A673 (cell line): ENCODE results near the gene RALGAPA1. TPM values are rescaled to one million over a fixed set of nuclear protein-coding genes. Genes with fewer than 3 reads are reported as not detected.
"Not testable (repeated sequence)": the region's sequence is repeated elsewhere in the genome, so short reads cannot be mapped to it uniquely, and the experiment has no call there.

Experiments used
- BruUV-seq: library from RNA; stranded (reverse); fragments of 400-500 nt; replicated peaks from 2 replicates; lab custom pipeline; 2021; lab: Mats Ljungman, UMichigan
- CTCF ChIA-PET: fragments of 300-600 bp; sonication (Branson Sonifier 250); formaldehyde crosslinking; loops from one replicate; lab custom pipeline; 2022; ENCODE audit warnings: antibody characterized with exemption; lab: Charles Lee
- POLR2A ChIA-PET: fragments of 300-600 bp; sonication (Branson Sonifier 250); formaldehyde crosslinking; loops from one replicate; lab custom pipeline; 2022; ENCODE audit warnings: antibody characterized with exemption; ENCODE audit not compliant: low non-redundant PET; lab: Charles Lee
- DNase-seq: peaks from one replicate; pipeline ENCODE4 v3.0.0-alpha.2; 2015; ENCODE audit warnings: low spot score
- H3K27ac ChIP-seq: fragments of 200-600 bp; sonication (generic); 2 replicates; pipeline ENCODE4 v1.5.1; 2016; ENCODE audit warnings: mixed run types, low read depth, mild to moderate bottlenecking, mixed read lengths, antibody characterized with exemption, low read length; ENCODE audit not compliant: poor library complexity, severe bottlenecking
- H3K27me3 ChIP-seq: fragments of 200-600 bp; sonication (generic); replicated peaks from 2 replicates; pipeline ENCODE4 v1.6.1; 2017; ENCODE audit warnings: mixed run types, low read depth, mild to moderate bottlenecking, mixed read lengths, antibody characterized with exemption, low read length; ENCODE audit not compliant: insufficient read depth, poor library complexity
- H3K36me3 ChIP-seq: fragments of 200-600 bp; sonication (generic); 2 replicates; pipeline ENCODE4 v1.6.1; 2016; ENCODE audit warnings: mixed run types, mild to moderate bottlenecking, mixed read lengths, antibody characterized with exemption, low read length; ENCODE audit not compliant: insufficient read depth, poor library complexity, severe bottlenecking
- H3K4me1 ChIP-seq: fragments of 200-600 bp; sonication (generic); 2 replicates; pipeline ENCODE4 v1.6.1; 2017; ENCODE audit warnings: mixed run types, mild to moderate bottlenecking, mixed read lengths, antibody characterized with exemption, low read length; ENCODE audit not compliant: insufficient read depth, poor library complexity, severe bottlenecking
- H3K4me3 ChIP-seq: fragments of 200-600 bp; sonication (generic); 2 replicates; pipeline ENCODE4 v1.5.1; 2016; ENCODE audit warnings: low read depth, mixed run types, mild to moderate bottlenecking, mixed read lengths, low read length; ENCODE audit not compliant: poor library complexity, severe bottlenecking
- H3K9me3 ChIP-seq: fragments of 200-600 bp; sonication (generic); 2 replicates; pipeline ENCODE4 v1.6.1; 2016; ENCODE audit warnings: mixed run types, low read depth, mild to moderate bottlenecking, mixed read lengths, antibody characterized with exemption, low read length; ENCODE audit not compliant: poor library complexity, severe bottlenecking
- EZH2 ChIP-seq: fragments of 200-600 bp; sonication (generic); IDR thresholded peaks from 2 replicates; pipeline ENCODE4 v1.6.1; 2017; ENCODE audit warnings: borderline replicate concordance, low read depth, mild to moderate bottlenecking, mixed read lengths, antibody characterized with exemption, low read length; ENCODE audit not compliant: poor library complexity, severe bottlenecking
- intact Hi-C: fragments of 100-400 bp; cut with micrococcal nuclease; formaldehyde crosslinking; loops from one replicate; pipeline ENCODE4 v1.10.0; 2022; ENCODE audit not compliant: unreplicated experiment
- total RNA-seq: library from RNA; stranded (reverse); gene quantifications from 2 replicates; pipeline ENCODE4 v1.2.3, GENCODE V29; 2021
- TF ChIP-seq, protein P1 (sequence below): fragments of 300-800, 200-600 bp; sonication (generic); conservative IDR thresholded peaks from 2 replicates; pipeline ENCODE4 v1.5.1; 2017; ENCODE audit warnings: low read depth, mild to moderate bottlenecking, antibody characterized with exemption, low read length, moderate library complexity, mixed read lengths

The RALGAPA1 gene
- total RNA-seq, 1 experiment from 2014 or later: 42.4 TPM

DNA sequence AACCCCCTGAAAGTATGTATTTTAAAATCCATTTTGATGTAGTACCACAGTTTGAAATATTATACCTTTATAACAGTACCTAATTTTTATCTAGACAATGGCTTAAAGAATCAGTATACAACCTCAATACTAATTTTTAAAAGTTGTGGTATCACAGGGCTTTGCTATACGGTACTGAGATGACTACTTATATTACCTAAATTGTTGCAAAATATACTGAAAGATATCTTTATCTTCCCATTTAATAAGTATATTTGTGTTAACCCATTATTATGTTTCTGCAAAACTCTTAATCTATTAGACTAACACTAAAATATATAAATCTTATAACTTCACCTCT is 67.1 kb downstream of the RALGAPA1 start:
- POLR2A ChIA-PET: no interaction called here
- BruUV-seq: no TSS peak

DNA sequence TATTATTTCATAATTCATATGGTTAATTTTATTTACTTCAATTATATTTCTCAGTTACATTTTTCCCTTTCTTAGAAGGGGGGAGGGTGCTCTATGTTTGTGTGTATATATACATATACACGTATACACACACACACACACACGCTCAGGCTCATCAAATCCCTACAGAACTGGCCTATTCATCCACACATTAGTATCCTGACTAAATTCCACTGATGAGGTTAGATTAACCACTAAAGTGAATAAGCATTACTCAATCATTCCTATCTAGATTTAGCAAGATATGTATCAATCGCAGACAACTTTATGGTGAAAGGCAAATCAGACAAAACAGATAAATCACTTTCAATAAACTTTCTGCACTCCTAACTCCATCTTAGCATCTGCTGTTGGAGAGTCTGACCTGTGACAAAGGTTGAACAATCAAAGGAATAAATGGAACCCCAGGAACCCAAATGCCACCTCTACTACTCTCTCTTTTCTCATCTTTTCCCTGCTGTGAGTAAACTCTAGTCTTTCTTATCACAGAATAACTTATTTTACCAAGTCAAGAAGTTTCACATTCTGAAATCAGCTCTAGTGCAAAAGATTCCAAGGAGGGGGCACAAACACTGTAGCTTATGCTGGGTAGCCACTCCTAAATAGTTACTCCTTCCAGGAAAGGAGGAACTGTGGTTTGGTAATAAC is 67.6 kb downstream of the RALGAPA1 start:
- intact Hi-C loops: no loop called here
- POLR2A ChIA-PET: no interaction called here
- Histone ChIP-seq H3K36me3 (no peaks in the 10 kb centered on the region), H3K27ac (no peak overlapping the region), H3K9me3 (no peaks in the 10 kb centered on the region), H3K4me3 (no peak overlapping the region), H3K4me1 (no peaks in the 10 kb centered on the region), H3K27me3 (no peaks in the 10 kb centered on the region)
- CTCF ChIA-PET: no interaction called here
- DNase-seq: no peak
- BruUV-seq: no TSS peak
- no peak for TF ChIP-seq EZH2
- TF ChIP-seq, protein P1, sequence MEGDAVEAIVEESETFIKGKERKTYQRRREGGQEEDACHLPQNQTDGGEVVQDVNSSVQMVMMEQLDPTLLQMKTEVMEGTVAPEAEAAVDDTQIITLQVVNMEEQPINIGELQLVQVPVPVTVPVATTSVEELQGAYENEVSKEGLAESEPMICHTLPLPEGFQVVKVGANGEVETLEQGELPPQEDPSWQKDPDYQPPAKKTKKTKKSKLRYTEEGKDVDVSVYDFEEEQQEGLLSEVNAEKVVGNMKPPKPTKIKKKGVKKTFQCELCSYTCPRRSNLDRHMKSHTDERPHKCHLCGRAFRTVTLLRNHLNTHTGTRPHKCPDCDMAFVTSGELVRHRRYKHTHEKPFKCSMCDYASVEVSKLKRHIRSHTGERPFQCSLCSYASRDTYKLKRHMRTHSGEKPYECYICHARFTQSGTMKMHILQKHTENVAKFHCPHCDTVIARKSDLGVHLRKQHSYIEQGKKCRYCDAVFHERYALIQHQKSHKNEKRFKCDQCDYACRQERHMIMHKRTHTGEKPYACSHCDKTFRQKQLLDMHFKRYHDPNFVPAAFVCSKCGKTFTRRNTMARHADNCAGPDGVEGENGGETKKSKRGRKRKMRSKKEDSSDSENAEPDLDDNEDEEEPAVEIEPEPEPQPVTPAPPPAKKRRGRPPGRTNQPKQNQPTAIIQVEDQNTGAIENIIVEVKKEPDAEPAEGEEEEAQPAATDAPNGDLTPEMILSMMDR: no peak

More for the DNA sequence above, 67.1 kb downstream of the RALGAPA1 start:
- Histone ChIP-seq H3K4me1 (no peaks in the 10 kb centered on the region), H3K27me3 (no peaks in the 10 kb centered on the region), H3K4me3 (no peak overlapping the region), H3K36me3 (no peaks in the 10 kb centered on the region), H3K27ac (no peak overlapping the region), H3K9me3 (no peaks in the 10 kb centered on the region)
- TF ChIP-seq, protein P1: no peak
- no peak for TF ChIP-seq EZH2
- CTCF ChIA-PET: no interaction called here
- DNase-seq: no peak
- intact Hi-C loops: no loop called here

GRCh38 chr14:35740215-35740614 is 68.9 kb downstream of the RALGAPA1 start:
- ChIA-PET POLR2A (no interaction called here), CTCF (no interaction called here)
- no peaks in the 10 kb centered on the region for H3K4me1 ChIP-seq
- BruUV-seq: no TSS peak
- no peaks in the 10 kb centered on the region for H3K9me3 ChIP-seq
- no peaks in the 10 kb centered on the region for H3K27me3 ChIP-seq
- intact Hi-C loops: no loop called here
- TF ChIP-seq EZH2: no peak
- TF ChIP-seq, protein P1: no peak
- no peaks in the 10 kb centered on the region for H3K36me3 ChIP-seq
- no peak overlapping the region for H3K4me3 ChIP-seq
- no peak overlapping the region for H3K27ac ChIP-seq
- DNase-seq: no peak

GRCh38 chr14:35735163-35735562 is 73.9 kb downstream of the RALGAPA1 start:
- H3K4me1 ChIP-seq, H3K27me3 ChIP-seq, BruUV-seq, H3K4me3 ChIP-seq, H3K9me3 ChIP-seq, intact Hi-C loops, H3K36me3 ChIP-seq, DNase-seq, POLR2A ChIA-PET, H3K27ac ChIP-seq, CTCF ChIA-PET: not testable (repeated sequence)

GRCh38 chr14:35733510-35733909 is 75.6 kb downstream of the RALGAPA1 start:
- H3K27ac ChIP-seq, H3K27me3 ChIP-seq, H3K36me3 ChIP-seq, DNase-seq, CTCF ChIA-PET, POLR2A ChIA-PET, intact Hi-C loops, H3K9me3 ChIP-seq, BruUV-seq, H3K4me1 ChIP-seq, H3K4me3 ChIP-seq: not testable (repeated sequence)
